SK-MEL-5 (cell line): Measurements from ENCODE around the gene NVL. TPM values are rescaled to one million over a fixed set of nuclear protein-coding genes. Genes with fewer than 3 reads are reported as not detected.
"Not testable (repeated sequence)": the region's sequence is repeated elsewhere in the genome, so short reads cannot be mapped to it uniquely, and the experiment has no call there.

Experiments used
- DNase-seq: peaks from one replicate; pipeline ENCODE4 v3.0.0-alpha.2; 2016; ENCODE audit warnings: low read depth, low spot score
- in situ Hi-C: cut with HindIII; loops from 2 replicates; pipeline ENCODE4 v1.10.0; 2016; ENCODE audit warnings: low sequenced_read_pairs, high pct_unique_total_duplicates, low pct_unique_long_range_greater_than_20kb
- total RNA-seq: library from RNA; depleted of rRNA; stranded (reverse); fragments of >200 nt; shearing (Covaris generic); gene quantifications from 2 replicates; pipeline ENCODE4 v1.2.3, GENCODE V29; 2014

Gene NVL
- total RNA-seq, 1 experiment from 2014 or later: 25.3 TPM

- in situ Hi-C loops, DNase-seq: not testable (repeated sequence)
These were observed 10.7 kb upstream of the NVL start for GRCh38 chr1:224340453-224341384.

- in situ Hi-C loops: no loop called here
- DNase-seq: no peak
These were observed 9.6 kb upstream of the NVL start for GRCh38 chr1:224339442-224340033.

- in situ Hi-C loops: no loop called here
- DNase-seq: no peak
These were observed 8.3 kb upstream of the NVL start for GRCh38 chr1:224338150-224338838.

DNA sequence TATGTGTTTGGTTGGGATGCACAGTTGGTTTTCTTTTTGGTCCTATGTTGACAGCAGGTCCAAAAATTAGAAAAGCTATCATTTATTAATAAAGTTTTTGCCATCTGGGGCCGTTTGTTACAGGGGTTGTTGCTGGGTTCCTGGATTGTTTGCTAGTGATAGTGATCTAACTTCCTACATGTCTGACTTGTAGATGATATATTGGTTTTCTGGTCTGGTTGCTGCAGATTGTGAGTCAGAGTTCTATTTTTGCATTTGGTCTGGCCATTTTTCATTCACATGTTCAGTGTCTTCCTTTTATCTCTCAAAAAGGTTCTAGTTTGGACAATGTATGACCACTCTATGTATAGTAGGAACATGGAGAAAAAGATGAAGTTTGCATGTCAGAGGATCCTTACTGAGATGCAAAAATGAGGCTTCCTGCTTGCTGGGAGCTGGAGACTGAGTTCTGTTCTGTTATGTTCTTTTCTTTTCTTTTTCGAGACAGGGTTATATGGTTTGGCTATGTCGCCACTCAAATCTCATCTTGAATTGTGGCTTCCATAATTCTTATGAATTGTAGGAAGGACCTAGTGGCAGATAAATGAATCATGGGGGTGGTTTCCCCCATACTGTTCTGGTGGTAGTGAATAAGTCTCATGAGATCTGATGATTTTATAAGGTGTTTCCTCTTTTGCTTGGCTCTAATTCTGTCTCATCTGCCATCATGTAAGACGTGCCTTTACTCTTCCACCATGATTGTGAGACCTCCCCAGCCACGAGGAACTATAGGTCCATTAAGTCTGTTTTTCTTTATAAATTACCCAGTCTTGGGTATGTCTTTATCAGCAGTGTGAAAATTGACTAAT lies 4.2 kb upstream of the NVL start:
- DNase-seq: no peak
- in situ Hi-C loops: no loop called here

DNA sequence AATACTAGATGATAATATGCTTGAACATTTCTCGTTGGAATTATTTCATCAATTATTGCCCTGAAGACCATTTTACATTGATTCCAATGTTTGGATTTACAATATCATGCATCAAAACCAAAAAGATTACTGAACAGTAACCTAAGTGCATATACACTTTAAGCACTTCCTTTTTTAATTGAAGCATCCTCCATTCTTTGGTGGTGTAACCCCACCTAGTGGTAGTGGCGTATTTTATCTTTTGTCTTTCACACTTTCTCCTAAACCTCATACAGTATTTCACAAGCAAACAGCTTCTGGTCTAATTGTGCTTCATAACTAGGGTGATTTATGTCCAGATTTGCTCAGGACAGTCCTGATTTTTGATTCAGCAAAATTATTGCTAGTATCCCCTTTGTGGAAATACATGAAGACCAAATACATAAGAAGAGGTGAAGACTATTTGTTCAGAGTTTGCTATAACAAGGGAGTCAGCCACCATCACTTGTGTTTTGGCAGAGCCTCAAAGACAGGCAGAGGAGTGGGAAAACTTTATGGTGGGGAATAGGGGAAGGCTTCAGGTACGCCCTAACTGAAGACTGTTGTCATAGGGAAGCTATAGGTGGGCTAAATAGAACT lies 3.4 kb upstream of the NVL start:
- in situ Hi-C loops: no loop called here
- DNase-seq: peak; percentile 67

- in situ Hi-C loops: no loop called here
- no peak for DNase-seq
These were observed 1.9 kb upstream of the NVL start for GRCh38 chr1:224331824-224332223.

- no peak for DNase-seq
- in situ Hi-C loops: no loop called here
These were observed 1.4 kb upstream of the NVL start for GRCh38 chr1:224331326-224331725.

GRCh38 chr1:224329484-224329841 lies 509 bp downstream of the NVL start:
- in situ Hi-C loops: no loop called here

DNA sequence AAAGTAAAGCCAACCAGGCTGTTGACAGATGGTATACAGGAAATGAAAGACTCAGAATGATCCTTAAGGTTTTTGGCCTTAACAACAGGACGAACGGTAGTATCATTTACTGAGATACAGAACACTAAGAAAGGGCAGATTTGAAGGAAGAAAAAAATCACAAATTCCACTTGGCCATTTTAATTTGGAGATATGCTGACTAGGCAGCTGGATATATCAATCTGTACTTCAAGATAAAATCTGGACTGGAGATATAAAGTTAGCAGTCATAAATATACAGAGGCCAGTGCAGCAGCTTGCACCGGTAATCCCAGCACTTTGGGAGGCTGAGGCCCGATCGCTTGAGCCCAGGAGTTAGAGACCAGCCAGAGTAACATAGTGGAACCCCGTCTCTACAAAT lies 1.3 kb downstream of the NVL start:
- DNase-seq: no peak
- in situ Hi-C loops: no loop called here

More at GRCh38 chr1:224329484-224329841, 509 bp downstream of the NVL start:
- no peak for DNase-seq

GRCh38 chr1:224325959-224326358 lies 4.0 kb downstream of the NVL start:
- no peak for DNase-seq
- in situ Hi-C loops: no loop called here

GRCh38 chr1:224321706-224322105 lies 8.3 kb downstream of the NVL start:
- in situ Hi-C loops: no loop called here
- DNase-seq: no peak

DNA sequence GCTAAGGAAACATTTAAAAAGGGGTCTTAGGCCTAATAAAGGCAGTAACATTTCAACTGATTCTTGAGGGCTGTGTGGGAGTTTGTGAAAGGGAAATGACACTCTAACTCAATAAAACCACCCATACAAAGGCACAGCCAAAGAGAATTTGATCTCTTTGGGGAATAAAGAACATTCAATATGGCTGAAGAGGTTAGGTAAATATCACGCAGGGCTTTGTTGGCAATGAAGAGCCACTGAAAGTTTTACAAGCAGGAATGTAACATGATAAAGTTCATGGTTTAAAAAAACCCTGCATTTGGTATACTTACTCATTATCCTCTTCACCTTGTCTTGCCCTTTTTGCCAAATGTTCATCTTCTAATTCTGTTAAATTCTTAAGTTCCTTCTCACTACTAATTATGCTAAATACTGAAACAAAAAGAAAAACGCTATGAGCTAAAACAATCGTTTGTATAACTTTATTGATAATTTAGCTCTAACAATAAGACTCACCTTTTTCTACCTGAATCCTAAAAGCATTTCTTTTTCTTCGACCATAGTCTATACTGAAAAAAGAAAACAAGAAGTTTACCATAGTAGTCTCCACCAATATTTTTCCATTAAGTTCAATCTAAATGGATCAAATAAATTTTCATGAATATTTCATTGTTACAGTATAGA lies 12.5 kb downstream of the NVL start:
- in situ Hi-C loops: no loop called here
- DNase-seq: no peak

DNA sequence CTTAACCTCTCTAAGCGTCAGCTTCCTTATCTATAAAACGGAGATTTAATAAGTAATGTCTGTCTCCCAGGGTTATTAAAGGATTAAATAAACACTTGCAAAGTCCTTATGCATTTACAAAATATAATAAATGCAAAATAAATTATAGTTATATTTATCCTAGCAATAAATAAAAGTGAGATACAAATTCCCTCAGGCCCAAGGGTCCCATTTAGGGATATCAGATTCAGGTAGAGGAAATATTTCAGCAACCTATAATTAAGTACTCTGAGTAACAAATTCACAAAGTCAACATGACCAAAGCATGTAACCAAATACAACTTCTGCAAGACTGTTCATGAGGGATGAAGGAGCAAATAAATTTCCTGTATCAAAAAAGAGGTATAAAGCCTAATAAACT lies 17.9 kb downstream of the NVL start:
- DNase-seq: no peak
- in situ Hi-C loops: no loop called here

DNA sequence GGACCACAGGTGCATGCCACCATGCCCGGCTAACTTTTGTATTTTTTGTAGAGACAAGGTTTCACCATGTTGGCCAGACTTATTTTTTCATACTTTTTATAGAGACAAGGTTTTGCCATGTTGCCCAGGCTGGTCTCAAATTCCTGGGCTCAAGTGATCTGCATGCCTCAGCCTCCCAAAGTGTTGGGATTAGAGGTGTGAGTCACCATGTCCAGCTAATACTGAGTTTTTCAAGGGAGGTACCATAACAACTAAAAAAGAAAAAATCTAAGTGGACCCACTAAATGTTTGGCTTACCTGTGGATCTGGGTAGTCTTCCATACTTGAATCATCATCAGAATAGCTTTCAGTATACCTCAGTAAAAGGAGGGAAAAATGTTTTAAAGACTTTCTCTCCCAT lies 18.5 kb downstream of the NVL start:
- DNase-seq, in situ Hi-C loops: not testable (repeated sequence)

- in situ Hi-C loops: no loop called here
These were observed 21.9 kb downstream of the NVL start for GRCh38 chr1:224308064-224308463.

DNA sequence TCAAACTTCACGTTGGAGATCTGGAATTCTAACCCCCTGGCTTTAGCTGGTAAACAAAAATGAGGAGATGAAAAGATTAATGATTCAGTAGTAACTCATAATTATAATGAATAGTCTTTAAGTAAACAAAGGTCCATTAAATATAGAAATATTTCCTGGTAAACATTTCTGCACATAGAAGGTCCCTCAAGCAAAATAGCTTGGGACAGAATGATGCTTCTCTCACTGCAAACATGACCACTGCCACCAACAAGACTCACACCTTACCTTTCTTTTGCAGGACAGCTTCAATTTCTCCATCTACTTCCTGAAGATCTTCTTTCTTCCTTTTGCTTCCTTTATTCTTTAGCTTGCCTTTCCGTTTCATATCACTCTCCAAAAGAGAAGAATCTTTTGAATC lies 25.2 kb downstream of the NVL start:
- in situ Hi-C loops: no loop called here
- DNase-seq: no peak

More at GRCh38 chr1:224308064-224308463, 21.9 kb downstream of the NVL start:
- no peak for DNase-seq

DNA sequence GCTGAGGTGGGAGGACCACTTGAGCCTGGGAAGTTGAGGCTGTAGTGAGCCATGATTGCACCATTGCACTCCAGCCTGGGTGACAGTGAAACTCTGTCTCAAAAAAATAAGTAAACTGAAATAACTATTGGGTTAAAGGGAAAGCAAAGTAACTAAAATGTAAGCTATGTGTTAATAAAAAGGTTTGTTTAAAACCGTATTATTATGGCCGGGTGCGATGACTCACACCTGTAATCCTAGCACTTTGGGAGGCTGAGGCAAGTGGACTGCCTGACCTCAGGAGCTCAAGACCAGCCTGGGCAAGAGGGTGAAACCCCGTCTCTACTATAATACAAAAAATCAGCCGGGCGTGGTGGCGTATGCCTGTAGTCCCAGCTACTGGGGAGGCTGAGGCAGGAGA lies 27.0 kb downstream of the NVL start:
- DNase-seq: no peak
- in situ Hi-C loops: no loop called here
